ENCODE data around the gene DNM1.

Gene DNM1

DNA sequence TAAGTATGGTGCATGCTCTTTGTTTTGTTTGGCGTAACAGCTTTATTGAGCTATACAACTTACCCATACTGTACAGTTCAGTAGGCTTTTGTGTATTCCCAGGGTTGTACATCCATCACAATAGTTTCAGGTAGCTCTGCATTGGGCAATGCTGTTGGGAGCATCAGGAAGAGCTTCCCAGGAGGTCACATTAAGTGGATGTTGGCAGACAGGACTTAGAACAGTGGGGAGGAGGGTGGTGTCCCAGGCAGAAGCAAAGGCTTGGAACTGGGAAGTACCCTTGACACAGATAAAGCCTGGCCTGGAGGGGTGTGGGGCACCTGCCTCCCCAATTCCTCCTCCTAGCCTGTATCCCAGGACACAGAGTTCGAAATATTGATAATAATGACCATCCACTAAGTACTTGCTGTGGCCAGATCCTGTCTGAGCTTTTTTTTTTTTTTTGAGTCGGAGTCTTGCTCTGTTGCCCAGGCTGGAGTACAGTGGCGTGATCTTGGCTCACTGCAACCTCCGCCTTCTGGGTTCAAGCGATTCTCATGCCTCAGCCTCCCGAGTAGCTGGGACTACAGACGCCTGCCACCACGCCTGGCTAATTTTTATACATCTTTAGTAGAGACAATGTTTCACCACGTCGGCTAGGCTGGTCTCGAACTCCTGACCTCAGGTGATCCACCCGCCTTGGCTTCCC lies 41.8 kb upstream of the DNM1 start:
- DNase-seq (ENCODE audit: low read depth): no peak
- H3K4me3 ChIP-seq (ENCODE audit: control insufficient read depth, low read depth, low read length): no peak overlapping the region
- TF ChIP-seq, protein P1, sequence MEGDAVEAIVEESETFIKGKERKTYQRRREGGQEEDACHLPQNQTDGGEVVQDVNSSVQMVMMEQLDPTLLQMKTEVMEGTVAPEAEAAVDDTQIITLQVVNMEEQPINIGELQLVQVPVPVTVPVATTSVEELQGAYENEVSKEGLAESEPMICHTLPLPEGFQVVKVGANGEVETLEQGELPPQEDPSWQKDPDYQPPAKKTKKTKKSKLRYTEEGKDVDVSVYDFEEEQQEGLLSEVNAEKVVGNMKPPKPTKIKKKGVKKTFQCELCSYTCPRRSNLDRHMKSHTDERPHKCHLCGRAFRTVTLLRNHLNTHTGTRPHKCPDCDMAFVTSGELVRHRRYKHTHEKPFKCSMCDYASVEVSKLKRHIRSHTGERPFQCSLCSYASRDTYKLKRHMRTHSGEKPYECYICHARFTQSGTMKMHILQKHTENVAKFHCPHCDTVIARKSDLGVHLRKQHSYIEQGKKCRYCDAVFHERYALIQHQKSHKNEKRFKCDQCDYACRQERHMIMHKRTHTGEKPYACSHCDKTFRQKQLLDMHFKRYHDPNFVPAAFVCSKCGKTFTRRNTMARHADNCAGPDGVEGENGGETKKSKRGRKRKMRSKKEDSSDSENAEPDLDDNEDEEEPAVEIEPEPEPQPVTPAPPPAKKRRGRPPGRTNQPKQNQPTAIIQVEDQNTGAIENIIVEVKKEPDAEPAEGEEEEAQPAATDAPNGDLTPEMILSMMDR (IDR thresholded peaks at IDR 0.05; ENCODE audit: control insufficient read depth, insufficient read depth, low read depth, low read length, missing control alignments): no peak

DNA sequence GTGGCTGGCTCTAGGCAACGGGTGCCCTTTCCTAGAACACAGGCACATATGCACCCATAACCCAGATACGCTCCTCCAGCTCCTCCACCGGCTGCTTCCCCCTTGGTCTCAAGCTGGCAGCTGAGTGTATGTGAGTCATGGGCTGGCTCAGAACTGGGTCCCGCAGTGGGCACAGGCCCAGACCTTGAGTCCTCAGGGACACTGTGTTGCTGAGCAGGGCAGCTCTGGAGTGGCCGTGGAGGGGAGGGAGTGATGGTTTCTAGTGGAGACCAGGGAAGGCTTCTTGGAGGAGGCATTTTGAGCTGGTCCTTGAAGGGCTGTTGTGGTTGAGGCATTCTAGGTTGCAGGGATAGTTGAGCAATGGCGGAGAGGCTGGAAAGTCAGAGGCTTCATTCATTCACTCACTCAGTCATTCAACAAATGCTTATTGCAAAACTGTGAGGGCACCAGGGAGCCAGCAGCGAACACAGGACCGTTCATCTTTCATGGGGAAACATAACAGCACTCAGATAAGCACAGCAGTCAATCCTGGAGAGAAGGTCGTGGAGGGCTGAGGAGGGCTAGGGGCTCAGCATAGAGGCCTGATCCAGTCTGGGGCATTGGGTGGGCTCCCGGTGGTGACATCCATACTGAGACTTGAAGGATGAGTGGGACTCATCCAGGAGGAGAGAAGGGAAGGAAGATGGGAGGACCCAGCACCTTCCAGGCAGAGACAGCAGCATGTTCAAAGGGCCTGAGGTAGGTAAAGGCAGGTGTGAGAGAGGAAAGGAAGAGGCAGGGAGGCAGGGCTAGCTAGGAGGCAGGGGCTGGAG lies 40.8 kb upstream of the DNM1 start:
- H3K4me3 ChIP-seq (ENCODE audit: control insufficient read depth, low read depth, low read length): no peak overlapping the region
- TF ChIP-seq, protein P1 (IDR thresholded peaks at IDR 0.05; ENCODE audit: control insufficient read depth, insufficient read depth, low read depth, low read length, missing control alignments): no peak
- no peak for DNase-seq (ENCODE audit: low read depth)

DNA sequence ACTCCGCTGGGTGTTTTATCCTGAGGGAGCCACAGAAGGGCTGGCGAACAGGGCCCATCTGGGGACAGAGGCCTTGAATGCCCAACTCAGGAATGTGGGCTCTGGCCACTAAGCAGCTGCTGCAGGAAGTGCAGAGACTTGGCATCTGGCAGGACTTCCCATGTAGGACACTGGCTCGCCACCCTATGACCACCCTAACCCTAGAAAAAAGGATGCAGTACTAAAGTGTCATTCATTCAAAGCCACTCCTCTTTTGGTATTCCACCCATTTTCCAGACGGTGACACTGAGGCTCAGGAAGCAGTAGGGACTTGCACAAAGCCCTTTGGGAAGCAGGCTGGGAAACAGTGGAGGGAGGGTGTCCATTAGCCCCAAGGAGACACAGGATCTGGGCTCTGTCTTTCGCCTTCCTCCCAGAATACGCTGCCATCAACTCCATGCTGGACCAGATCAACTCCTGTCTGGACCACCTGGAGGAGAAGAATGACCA lies 40.1 kb upstream of the DNM1 start:
- TF ChIP-seq, protein P1 (IDR thresholded peaks at IDR 0.05; ENCODE audit: control insufficient read depth, insufficient read depth, low read depth, low read length, missing control alignments): no peak
- no peak for DNase-seq (ENCODE audit: low read depth)
- H3K4me3 ChIP-seq (ENCODE audit: control insufficient read depth, low read depth, low read length): no peak overlapping the region

DNA sequence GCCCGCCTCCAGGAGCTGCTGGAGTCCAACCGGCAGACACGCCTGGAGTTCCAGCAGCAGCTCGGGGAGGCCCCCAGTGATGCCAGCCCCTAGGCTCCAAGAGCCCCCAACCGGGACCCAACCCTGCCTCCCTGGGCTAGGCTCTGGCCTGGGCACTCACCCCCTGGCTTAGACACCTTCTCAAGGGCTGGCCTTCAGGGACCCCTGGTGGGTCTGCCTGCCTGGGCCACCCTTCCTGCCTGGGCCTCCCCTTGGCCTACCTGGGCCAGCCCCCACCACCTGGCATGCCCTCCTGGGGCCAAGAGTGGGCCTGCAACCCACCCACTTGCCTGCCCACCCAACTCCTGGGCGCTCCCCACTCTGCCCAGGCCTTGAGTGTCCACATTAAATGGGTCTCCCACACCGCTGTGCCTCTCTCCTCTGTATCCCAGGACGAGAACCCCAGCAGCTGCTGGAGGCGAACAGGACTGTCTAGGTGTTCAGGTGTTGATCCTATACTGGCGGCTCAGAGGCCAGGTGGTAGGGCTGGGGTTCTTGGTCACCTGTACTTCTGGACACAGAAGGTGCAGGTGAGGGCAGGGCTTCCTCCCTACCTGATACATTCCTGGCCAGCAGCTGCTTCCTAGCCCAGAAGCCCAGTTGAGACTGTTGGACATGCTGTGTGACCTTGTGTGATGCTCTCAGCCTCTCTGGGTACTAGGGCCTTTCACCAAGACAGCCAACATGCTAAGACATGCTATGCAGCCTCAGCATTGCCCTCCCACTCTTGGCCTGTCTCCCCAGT lies 39.5 kb upstream of the DNM1 start:
- TF ChIP-seq, protein P1 (IDR thresholded peaks at IDR 0.05; ENCODE audit: control insufficient read depth, insufficient read depth, low read depth, low read length, missing control alignments): no peak

DNA sequence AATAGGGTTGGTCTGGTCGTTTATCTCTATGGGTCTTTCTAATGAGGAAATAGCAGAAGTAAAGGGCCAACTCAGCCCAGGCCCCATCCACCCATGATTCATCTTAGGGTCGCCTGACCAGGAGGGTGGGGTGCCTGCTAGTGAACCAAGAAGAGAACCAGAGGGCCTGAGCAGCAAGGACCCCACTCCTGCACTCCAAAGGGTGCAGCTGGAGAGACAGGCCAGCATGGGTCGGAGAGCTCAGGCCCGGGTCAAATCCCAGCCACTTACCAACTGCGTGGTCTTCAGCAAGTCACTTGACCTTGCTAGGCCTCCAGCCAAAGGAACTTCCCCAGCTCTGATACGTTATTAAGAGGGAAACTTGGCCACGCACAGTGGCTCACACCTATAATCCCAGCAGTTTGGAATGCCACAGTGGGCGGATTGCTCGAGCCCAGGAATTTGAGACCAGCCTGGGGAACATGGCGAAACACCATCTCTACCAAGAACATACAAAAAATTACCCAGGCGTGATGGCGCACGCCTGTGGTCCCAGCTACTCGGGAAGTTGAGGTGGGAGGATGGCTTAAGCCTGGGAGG lies 38.8 kb upstream of the DNM1 start:
- no peak overlapping the region for H3K4me3 ChIP-seq (ENCODE audit: control insufficient read depth, low read depth, low read length)
- TF ChIP-seq, protein P1 (IDR thresholded peaks at IDR 0.05; ENCODE audit: control insufficient read depth, insufficient read depth, low read depth, low read length, missing control alignments): no peak
- no peak for DNase-seq (ENCODE audit: low read depth)

More for the DNA sequence above, 39.5 kb upstream of the DNM1 start:
- DNase-seq (ENCODE audit: low read depth): no peak
- H3K4me3 ChIP-seq (ENCODE audit: control insufficient read depth, low read depth, low read length): no peak overlapping the region

DNA sequence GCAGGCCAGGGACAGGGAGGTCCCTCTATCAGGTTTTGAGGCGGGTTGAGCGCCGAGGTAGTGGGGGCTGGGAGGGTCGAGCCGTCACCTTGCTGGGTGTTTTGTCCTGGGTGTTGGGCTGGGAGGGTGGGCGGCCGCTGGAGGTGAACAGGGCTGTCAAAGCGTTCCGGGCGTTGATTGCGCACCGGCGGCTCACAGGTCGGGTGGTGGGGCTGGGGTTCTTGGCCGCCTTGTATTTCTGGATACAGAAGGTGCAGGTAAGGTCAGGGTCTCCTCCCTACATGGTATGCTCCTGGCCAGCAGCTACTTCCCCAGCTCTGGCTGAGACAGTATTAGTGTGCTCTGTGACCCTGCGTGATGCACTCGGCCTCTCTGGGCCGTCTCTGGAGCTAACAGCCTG lies 37.0 kb upstream of the DNM1 start:
- no peak overlapping the region for H3K4me3 ChIP-seq (ENCODE audit: control insufficient read depth, low read depth, low read length)
- no peak for DNase-seq (ENCODE audit: low read depth)
- TF ChIP-seq, protein P1 (IDR thresholded peaks at IDR 0.05; ENCODE audit: control insufficient read depth, insufficient read depth, low read depth, low read length, missing control alignments): no peak
